ENCODE results near the gene CALY.

CALY gene

DNA sequence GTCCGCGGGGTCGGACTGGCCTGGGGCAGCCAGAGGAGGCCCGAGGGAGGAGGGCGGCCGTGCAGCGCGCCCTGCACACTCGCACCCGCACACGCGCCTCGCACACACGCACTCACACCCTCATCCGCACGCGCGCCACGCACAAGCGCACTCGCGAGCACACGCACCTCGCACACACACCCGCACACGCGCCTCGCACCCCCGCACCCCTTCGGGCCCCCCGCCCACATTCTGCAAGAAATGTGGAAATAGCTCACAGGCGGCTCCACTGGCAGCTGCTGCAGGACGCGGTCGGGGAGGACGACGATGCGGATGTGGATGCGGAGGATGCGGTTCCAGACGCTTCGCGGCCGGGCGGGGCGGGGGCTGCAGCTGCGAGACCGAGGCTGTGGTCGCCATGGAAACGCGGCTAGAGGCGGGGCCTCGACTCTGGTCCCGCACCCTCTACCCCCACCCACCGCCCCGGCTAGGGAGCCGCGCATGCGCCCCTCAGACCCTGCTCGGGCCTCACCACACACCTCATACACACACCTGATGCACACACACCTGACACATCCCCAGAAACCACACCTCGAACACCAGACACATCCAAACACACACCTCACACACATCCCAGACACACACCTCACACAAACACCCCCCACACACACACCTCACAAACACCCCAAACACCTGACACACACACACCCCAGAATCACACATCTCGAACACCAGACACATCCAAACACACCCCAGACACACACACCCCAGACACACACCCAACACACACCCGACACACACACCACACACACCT, at the start of gene CALY:
CALY (minus strand) TSS at position 320 of the 793 bp plus-strand sequence. CDS start 7,907 bp downstream, outside the sequence.
- TF ChIP-seq, protein P1, sequence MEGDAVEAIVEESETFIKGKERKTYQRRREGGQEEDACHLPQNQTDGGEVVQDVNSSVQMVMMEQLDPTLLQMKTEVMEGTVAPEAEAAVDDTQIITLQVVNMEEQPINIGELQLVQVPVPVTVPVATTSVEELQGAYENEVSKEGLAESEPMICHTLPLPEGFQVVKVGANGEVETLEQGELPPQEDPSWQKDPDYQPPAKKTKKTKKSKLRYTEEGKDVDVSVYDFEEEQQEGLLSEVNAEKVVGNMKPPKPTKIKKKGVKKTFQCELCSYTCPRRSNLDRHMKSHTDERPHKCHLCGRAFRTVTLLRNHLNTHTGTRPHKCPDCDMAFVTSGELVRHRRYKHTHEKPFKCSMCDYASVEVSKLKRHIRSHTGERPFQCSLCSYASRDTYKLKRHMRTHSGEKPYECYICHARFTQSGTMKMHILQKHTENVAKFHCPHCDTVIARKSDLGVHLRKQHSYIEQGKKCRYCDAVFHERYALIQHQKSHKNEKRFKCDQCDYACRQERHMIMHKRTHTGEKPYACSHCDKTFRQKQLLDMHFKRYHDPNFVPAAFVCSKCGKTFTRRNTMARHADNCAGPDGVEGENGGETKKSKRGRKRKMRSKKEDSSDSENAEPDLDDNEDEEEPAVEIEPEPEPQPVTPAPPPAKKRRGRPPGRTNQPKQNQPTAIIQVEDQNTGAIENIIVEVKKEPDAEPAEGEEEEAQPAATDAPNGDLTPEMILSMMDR (IDR thresholded peaks at IDR 0.05; ENCODE audit: extremely low read depth, missing control alignments) = no peak
- DNase-seq (ENCODE audit: low spot score) = peak; percentile 79

DNA sequence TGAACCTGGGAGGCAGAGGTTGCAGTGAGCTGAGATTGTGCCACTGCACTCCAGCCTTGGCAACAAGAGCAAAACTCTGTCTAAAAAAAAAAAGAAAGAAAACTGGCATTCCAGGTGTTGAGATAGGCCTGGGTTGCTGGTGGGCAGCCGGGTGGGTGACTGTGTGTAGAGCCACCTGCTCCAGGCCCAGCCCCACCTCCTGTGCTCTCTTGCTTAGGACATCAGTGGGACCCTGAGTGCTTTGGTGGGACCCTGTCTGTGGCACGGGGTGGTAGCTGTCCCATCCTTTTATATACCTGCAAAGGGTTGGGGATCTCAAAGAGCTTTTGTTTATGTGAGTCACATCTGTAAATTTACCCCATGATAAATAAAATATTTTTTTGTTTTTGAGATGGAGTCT, 48.5 kb upstream of the CALY start:
- no peak for DNase-seq (ENCODE audit: low spot score)
- TF ChIP-seq, protein P1 (IDR thresholded peaks at IDR 0.05; ENCODE audit: extremely low read depth, missing control alignments) = no peak

DNA sequence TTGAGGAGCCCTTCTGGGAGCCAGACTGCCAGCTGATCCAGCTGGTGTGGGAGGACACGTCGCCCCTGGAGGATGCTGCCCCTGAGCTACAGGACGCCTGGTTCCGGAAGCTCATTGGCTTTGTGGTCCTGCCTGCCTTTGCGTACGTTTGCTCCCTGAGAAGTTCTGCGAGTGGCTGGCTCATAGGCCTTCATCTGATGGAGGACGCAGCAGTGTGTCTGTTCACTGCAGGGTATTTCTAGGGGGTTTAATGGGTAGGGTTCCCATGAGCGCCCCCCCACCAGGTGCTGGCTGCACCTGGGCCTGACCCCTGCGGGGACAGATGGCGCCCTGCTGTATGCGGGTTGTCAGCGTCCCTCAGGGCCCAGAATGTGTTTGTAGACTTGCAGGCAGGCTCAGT, 47.4 kb upstream of the CALY start:
- no peak for DNase-seq (ENCODE audit: low spot score)
- TF ChIP-seq, protein P1 (IDR thresholded peaks at IDR 0.05; ENCODE audit: extremely low read depth, missing control alignments) = no peak

DNA sequence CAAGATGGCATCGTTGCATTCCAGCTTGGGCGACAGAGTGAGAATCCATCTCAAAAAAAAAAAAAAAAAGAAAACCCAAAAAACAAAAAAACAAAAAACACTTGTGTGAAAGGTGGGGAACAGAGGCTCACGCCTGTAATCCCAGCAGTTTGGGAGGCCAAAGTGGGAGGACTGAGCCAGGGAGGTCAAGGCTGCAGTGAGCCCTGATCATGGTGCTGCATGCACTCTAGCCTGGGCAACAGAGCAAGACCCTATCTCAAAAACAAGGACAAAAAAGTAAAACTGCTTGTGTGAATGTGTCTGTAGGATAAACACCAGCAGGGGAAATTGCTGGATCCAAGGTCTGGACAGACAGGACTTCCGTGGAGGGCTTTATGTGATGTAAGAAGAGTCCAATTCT, 46.9 kb upstream of the CALY start:
- DNase-seq (ENCODE audit: low spot score) = no peak
- TF ChIP-seq, protein P1 (IDR thresholded peaks at IDR 0.05; ENCODE audit: extremely low read depth, missing control alignments) = no peak

GRCh38 chr10:133381036-133381435, 44.3 kb upstream of the CALY start:
- no peak for DNase-seq (ENCODE audit: low spot score)
- TF ChIP-seq, protein P1 (IDR thresholded peaks at IDR 0.05; ENCODE audit: extremely low read depth, missing control alignments) = no peak

DNA sequence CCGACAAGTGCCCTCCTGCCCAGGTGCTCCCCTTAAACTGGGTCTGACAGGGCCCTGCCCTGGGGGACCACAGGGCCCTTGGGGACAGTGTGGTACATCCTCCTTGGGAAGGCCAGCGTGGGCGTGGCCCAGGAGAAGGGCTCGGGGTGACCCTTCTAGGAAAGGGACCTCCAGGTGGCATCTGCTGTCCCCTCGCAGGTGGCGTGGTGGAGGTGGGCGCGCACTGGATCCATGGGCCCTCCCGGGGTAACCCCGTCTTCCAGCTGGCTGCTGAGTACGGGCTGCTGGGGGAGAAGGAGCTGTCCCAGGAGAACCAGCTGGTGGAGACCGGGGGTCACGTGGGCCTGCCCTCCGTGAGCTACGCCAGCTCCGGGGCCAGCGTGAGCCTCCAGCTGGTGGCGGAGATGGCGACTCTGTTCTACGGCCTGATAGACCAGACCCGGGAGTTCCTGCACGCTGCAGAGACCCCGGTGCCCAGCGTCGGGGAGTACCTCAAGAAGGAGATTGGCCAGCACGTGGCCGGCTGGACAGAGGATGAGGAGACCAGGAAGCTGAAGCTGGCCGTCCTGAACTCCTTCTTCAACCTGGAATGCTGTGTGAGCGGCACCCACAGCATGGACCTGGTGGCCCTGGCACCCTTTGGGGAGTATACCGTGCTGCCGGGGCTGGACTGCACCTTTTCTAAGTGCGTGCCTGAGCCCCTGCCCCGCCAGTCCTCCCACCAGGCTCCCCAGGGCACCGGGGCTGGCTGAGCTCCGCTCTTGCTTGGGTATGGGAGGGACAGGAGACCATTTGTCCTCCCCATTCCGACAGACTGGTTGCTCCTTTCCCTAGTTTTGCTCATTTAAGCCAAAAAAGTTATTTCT, 43.3 kb upstream of the CALY start:
- TF ChIP-seq, protein P1 (IDR thresholded peaks at IDR 0.05; ENCODE audit: extremely low read depth, missing control alignments) = no peak
- DNase-seq (ENCODE audit: low spot score) = no peak
